Parathyroid adenoma (tissue), 2 donors: ENCODE results near the gene THSD4.

Source experiments
- H2AFZ ChIP-seq: fragments of 300-600 bp; sonication (generic); one replicate; pipeline ENCODE4 v1.7.0; 2017; ENCODE audit warnings: antibody characterized with exemption, mild to moderate bottlenecking
- H3K27ac ChIP-seq: fragments of 300-600 bp; sonication (generic); one replicate; pipeline ENCODE4 v1.7.0; 2017
- H3K27me3 ChIP-seq: fragments of 300-600 bp; sonication (generic); one replicate; pipeline ENCODE4 v1.7.0; 2017; ENCODE audit warnings: low read length; ENCODE audit not compliant: control insufficient read depth, insufficient read depth
- H3K36me3 ChIP-seq: fragments of 300-600 bp; sonication (generic); one replicate; pipeline ENCODE4 v1.7.0; 2017; ENCODE audit warnings: low read length; ENCODE audit not compliant: control insufficient read depth, insufficient read depth
- H3K4me1 ChIP-seq: fragments of 300-600 bp; sonication (generic); one replicate; pipeline ENCODE4 v1.7.0; 2017; ENCODE audit warnings: control low read depth
- H3K4me2 ChIP-seq: fragments of 300-600 bp; sonication (generic); one replicate; pipeline ENCODE4 v1.7.0; 2017; ENCODE audit warnings: low read length
- H3K4me3 ChIP-seq: fragments of 300-600 bp; sonication (generic); one replicate; pipeline ENCODE4 v1.7.0; 2017; ENCODE audit warnings: low read depth, low read length
- H3K79me2 ChIP-seq: fragments of 300-600 bp; sonication (generic); one replicate; pipeline ENCODE4 v1.7.0; 2017; ENCODE audit warnings: control low read depth
- H3K9ac ChIP-seq: fragments of 300-600 bp; sonication (generic); one replicate; pipeline ENCODE4 v1.7.0; 2017; ENCODE audit warnings: mild to moderate bottlenecking
- H3K9me3 ChIP-seq: fragments of 300-600 bp; sonication (generic); one replicate; pipeline ENCODE4 v1.7.0; 2017; ENCODE audit warnings: low read length; ENCODE audit not compliant: control insufficient read depth
- CTCF ChIP-seq: fragments of 300-600 bp; sonication (generic); IDR thresholded peaks from one replicate; pipeline ENCODE4 v1.7.0; 2017; ENCODE audit warnings: antibody characterized with exemption, mild to moderate bottlenecking
- donor health status: primary hyperparathyroidism.

THSD4 gene

GRCh38 chr15:71755092-71755970 is 640.1 kb downstream of the THSD4 start:
- Histone ChIP-seq H3K4me1 (no peaks in the 10 kb centered on the region), H3K27me3 (no peaks in the 10 kb centered on the region), H3K9me3 (no peaks in the 10 kb centered on the region), H2AFZ (no peak overlapping the region), H3K4me2 (no peak overlapping the region), H3K9ac (no peak overlapping the region), H3K36me3 (no peaks in the 10 kb centered on the region), H3K4me3 (no peak overlapping the region), H3K27ac (no peak overlapping the region), H3K79me2 (no peaks in the 10 kb centered on the region)
- no peak for TF ChIP-seq CTCF

DNA sequence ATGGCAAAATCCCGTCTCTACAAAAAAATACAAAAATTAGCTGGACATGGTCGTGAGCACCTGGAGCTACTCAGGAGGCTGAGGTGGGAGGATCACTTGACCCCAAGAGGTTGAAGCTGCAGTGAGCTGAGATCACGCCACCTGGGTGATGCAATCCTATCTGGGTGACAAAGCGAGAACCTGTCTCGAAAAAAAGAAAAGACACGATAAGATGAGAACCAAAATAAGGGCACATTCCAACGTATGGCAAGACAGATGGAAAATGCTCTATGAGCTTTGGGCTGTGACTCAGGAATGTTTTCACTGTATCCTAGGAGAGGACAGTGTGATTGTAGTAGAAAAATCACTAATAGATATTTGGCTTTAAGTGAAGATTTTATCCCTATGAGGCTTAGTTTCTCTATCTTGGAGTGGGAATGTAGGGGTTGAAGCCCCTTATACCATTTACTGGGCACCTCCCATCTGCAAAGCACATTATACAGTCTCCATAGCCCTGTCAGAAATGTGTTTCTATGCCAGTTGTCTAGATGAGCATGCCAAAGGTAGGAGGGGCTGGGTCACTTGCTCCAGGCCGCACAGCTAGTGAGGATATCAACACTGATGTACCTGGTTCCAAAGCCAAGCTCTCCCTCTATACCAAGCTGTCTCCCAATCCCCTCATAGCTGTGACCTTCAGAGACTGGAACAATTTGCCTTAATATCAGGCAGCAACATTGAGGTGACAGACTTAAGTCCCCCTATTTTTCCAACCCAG is 641.5 kb downstream of the THSD4 start:
- Histone ChIP-seq H3K27me3 (no peaks in the 10 kb centered on the region), H3K79me2 (no peaks in the 10 kb centered on the region), H3K9me3 (no peaks in the 10 kb centered on the region), H3K36me3 (no peaks in the 10 kb centered on the region), H3K9ac (no peak overlapping the region), H3K4me2 (no peak overlapping the region), H2AFZ (no peak overlapping the region), H3K4me1 (no peaks in the 10 kb centered on the region), H3K4me3 (no peak overlapping the region), H3K27ac (no peak overlapping the region)
- no peak for TF ChIP-seq CTCF

- Histone ChIP-seq H3K4me1 (no peaks in the 10 kb centered on the region), H3K4me3 (no peak overlapping the region), H3K27ac (no peak overlapping the region), H3K36me3 (no peaks in the 10 kb centered on the region), H3K27me3 (no peaks in the 10 kb centered on the region), H3K79me2 (no peaks in the 10 kb centered on the region), H3K9ac (no peak overlapping the region), H2AFZ (no peak overlapping the region), H3K9me3 (no peaks in the 10 kb centered on the region), H3K4me2 (no peak overlapping the region)
- TF ChIP-seq CTCF = no peak
These were observed 642.7 kb downstream of the THSD4 start for GRCh38 chr15:71757741-71758530.

DNA sequence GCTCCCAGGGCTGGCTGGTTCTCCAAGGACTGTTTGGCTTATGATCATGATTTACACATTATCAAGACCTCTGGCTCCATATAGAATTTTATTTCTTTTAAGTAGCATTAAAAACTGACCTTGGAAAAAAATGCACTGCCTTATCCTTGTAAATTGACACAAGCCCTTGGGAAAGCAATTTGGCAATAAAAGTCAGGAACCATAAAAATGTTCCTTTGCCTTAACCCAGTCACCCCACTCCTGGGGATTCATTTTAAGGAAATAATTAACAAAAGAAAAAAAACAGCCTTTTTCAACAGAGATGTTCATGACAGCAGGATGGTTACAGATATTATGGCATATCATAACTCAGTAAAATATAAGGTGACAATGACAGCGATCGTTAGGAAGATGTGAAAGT is 643.4 kb downstream of the THSD4 start:
- Histone ChIP-seq H3K9ac (no peak overlapping the region), H3K36me3 (no peaks in the 10 kb centered on the region), H3K9me3 (no peaks in the 10 kb centered on the region), H3K4me3 (no peak overlapping the region), H3K27ac (no peak overlapping the region), H3K79me2 (no peaks in the 10 kb centered on the region), H3K4me1 (no peaks in the 10 kb centered on the region), H2AFZ (no peak overlapping the region), H3K27me3 (no peaks in the 10 kb centered on the region), H3K4me2 (no peak overlapping the region)
- TF ChIP-seq CTCF = no peak
